CMK (cell line): ENCODE results near the gene SPAG4.

Source experiments
- DNase-seq: peaks from one replicate; pipeline ENCODE4 v3.0.0-alpha.2; 2010; ENCODE audit warnings: low read depth

The SPAG4 gene

GRCh38 chr20:35625584-35626385 is 10.2 kb downstream of the SPAG4 start:
- DNase-seq, result no peak

DNA sequence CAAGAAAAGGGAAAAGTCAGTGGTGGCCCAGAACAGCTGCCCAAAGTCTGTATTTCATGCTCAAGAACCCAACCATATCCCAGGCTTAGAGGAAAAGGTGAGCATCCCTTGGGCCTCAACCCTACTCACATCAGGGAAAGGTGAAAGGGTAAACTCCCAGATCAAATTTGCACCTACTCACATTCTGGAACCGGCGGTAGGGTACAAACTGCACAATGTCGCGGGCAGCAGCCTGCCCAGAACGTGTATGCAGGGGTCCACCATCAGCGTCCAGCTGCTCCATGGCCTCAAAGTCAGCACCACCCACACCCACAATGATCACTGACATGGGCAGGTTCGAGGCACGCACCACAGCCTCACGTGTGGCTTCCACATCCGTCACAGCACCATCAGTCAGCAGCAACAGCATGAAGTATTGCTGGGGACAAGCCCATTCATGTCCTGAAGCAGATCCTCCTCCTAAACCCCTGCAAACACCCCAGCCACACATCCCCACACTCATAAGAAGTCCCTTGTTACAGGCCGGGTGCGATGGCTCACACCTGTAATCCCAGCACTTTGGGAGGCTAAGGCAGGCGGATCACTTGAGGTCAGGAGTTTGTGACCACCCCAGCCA is 10.9 kb downstream of the SPAG4 start:
- DNase-seq, result no peak

- no peak for DNase-seq
These were observed 11.5 kb downstream of the SPAG4 start for GRCh38 chr20:35627121-35627520.

DNA sequence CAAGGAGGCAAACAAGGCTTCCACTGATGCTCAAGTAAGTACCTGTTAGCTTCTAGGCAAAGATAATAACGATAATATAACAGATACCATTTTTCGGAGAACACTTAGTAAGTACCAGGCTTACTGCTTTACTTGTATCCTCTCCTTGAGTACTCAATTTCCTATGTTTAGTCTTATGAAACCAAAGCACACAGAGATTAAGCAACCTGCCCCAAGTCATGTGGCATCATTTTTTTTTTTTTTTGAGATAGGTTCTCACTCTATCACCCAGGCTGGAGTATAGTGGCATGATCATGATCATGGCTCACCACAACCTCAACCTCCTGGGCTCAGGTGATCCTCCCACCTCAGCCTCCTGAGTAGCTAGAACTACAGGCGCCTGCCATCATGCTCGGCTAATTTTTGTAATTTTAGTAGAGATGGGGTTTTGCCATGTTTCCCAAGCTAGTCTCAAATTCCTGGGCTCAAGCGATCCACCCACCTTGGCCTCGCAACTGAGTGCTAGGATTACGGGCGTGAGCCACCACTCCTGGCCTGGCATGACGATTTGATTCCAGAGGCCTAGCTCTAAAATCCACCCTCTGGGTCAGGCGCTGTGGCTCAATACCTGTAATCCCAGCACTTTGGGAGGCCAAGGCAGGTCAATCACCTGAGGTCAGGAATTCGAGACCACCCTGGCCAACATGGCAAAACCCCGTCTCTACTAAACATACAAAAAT is 14.0 kb downstream of the SPAG4 start:
- DNase-seq, result no peak

GRCh38 chr20:35630636-35631035 is 15.0 kb downstream of the SPAG4 start:
- no peak for DNase-seq

DNA sequence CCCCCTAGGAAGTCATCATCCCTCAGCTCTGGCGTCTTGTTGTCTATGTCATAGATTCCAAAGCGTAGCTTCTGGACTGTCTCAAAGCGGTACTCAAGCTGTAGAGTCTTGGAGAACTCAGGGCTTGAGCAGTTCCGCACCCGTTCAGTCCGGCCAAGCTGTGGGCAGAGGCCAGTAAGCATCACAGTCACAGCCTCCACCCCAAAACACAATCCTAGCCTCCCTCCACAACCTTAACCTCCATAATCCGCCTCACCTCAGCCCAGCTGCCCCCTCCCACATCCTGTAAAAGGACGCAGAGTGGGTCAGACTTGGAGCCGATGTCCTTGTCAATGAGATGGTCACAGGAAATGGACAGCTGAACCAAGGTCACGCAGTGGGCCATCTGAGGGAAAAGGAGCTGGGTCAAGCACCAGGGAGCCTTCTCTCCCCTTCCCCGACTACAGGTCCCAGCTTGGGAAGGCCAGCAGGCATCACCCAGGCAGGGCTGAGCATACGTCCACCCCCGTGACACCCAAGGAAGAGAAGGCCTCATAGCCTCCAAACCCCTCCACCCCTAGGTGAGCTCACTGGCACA is 17.0 kb downstream of the SPAG4 start:
- DNase-seq, result no peak

DNA sequence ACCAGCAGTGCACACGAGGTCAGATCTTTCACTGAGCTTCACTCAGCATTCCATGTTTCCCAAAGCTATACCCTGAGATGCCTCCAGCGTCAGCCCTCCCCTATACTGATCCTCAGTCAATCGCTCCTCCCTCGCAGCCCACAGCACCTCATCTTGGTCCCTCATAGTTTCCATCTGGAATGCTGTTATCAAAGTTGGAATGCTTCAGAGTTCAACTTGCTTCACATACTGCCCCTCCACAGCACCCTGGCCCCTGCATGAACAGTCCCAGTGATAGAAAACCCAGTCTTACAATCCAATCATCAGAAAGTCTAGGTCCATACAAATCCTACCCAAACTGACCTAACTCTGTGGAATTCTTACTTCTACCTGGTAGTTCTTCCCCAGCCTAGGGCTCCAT is 20.0 kb downstream of the SPAG4 start:
- no peak for DNase-seq

DNA sequence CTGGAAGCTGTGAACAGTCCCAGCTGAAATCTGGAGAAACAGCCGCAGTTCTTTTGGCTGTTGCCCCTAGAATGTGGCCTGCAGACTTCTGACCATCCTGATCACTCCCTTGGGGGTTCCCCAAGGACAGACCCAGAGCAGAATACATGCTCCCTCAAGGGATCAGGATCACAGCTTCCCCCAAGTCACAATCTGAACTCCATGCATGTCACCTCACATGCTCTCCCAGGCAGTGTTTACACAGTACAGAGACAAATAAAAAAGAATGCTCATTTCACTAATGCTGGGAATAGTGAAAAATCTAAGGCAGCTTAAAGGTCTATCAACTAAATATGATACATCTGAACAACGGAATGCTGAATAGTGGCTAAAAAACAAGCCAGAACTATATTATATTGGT is 20.5 kb downstream of the SPAG4 start:
- no peak for DNase-seq

DNA sequence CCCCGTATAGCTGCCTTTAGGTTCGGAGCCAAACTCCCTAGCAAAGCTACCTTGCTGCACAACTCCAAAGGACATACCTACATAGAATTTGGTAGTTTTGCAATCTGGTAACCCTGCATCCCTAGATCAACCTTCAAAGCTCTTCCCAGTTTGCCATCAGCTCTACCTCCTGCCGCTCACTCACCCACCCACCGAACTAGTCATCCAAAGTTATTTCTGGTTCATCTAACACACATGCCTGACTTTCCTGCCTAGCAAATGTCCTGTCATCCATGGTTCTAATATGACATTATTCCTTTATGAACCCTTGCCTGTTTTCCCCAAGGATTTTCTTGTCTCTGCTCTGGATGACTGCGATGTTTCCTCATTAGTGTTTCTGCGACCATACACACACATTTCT is 21.6 kb downstream of the SPAG4 start:
- DNase-seq, result no peak

DNA sequence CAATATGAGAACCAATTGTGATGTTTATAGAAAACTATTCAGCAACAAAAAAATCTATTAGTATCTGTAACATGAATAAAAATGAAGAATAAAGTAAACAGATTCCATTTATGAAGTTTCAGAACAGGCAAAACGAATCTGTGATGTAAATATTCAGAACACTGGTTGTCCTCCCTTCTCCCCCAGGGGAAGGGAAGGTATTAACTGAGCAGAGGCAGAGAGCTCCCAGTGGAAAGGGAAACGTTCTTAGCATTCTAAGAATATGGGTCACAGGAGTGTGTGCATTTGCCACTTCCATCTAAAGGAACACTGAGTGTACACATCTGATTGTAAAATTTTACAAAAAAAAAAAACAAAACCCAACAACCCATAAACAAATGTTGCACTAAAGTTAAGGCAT is 23.1 kb downstream of the SPAG4 start:
- DNase-seq, result no peak

DNA sequence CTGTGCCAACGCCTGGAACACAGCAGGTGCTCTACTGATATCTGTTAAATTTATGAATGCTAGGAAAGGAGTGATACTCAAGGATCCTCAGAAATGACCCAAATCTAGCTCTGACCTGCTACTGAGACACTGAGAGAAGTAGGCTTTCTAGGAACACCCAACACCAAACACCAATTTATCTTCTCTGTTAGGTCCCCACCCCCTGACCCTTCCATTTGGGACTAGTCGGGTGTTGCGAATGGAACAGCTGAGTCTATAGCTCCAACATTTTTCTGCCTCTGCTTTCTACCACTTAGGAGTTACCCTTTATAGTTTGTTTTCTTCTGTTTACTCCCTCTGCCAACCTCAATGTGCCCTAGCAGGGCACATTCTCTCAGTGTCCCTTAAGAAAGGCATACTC is 25.1 kb downstream of the SPAG4 start:
- no peak for DNase-seq

- DNase-seq, result no peak
These were observed 26.1 kb downstream of the SPAG4 start for GRCh38 chr20:35641743-35642142.

GRCh38 chr20:35643045-35643444 is 27.4 kb downstream of the SPAG4 start:
- no peak for DNase-seq

- no peak for DNase-seq
These were observed 29.2 kb downstream of the SPAG4 start for GRCh38 chr20:35644806-35645205.

DNA sequence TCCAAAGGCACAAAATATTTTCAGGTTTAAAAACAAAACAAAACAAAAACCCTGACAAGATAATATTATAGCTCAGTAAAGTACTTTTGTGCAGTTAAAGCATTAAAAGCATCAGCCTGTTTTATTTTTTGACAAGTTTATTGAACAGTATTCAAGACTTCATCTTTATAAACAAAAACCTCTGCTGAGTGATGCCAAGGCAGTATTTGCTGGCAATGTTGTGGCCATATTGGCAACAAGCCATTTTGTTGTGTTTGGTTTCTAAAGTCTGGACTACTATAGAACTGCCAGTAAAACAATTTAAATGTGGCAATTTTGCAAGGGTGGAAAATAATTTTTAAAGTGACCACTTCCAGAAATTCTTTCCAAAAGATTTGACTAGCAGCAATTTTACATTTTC is 33.2 kb downstream of the SPAG4 start:
- DNase-seq, result no peak

GRCh38 chr20:35650632-35651031 is 35.0 kb downstream of the SPAG4 start:
- no peak for DNase-seq

GRCh38 chr20:35651958-35652357 is 36.3 kb downstream of the SPAG4 start:
- DNase-seq, result no peak

DNA sequence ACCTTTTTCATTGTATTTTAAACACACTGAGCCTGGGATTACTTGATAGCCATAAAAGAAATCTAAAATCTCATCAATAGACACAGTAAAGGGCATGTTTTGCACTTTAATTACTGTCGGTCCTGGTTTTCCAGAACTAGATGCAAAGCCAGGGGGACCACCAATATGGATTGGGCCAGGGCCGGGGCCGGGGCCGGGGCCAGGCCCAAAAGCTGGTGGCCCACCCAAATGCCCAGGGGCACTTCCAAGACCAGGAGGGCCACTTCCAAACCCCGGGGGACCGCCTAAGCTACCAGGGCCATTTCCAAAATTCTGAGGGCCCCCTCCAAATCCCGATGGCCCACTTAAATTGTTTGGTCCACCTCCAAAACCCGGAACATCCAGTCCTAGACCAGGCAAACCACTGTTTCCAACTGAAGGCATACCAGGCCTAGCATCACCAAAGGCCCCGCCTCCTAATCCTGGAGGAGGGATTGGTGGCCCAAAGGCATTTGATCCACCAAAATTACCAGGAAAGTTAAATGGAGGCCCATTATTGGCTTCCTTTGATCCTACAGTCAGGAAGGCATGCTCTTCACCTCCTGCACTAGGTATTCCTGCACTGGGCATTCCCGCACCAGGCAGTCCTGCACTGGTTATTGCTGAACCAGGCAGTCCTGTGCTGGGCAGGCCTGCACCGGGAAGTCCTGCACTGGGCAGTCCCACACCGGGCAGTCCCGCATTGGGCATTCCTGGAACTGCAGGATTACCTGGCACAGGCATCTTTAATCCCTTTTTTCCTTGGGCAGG is 37.2 kb downstream of the SPAG4 start:
- DNase-seq, result no peak

- DNase-seq, result no peak
These were observed 37.8 kb downstream of the SPAG4 start for GRCh38 chr20:35653430-35653734.

DNA sequence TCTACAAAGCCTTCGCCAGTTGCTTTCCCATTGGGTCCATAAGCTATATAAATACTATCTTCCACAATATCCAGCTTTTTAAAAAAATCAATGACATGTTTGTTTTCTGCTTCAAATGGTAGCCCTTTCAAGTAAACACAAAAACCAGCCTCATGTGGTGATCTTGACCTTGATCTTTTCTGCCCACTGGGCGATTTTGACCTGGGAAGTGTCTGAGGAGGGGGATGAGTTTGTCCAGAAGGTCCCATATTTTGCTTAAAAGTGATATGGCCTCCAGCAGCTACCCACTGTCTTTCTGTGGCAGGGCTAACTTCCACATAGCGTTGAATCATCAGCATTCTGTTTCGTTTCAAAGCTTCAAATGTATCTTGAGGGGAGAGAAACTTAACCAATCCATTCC is 38.3 kb downstream of the SPAG4 start:
- no peak for DNase-seq

DNA sequence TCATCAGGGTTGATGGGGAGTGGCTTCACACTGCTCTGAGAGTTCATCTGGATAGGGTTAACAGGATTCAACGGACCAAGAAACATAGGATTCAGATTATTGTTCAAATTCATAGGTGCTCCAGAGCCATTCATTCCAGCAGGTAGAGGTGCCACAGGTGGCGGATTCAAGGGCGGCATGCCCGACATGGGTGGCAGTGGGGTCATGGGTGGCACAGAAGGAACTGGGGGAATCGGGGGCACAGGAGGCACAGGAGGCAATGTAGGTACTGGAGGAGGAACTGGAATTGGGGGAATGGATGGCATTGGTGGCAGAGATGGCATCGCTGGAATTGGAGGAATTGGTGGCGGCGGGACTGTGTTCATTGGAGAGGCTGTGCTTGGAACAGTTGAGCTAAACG is 38.8 kb downstream of the SPAG4 start:
- no peak for DNase-seq

- DNase-seq, result no peak
These were observed 41.6 kb downstream of the SPAG4 start for GRCh38 chr20:35657271-35657670.
